Muscle of arm (tissue), 12 donors: ENCODE measurements around the gene RSBN1L. TPM values are rescaled to one million over a fixed set of nuclear protein-coding genes. Genes with fewer than 3 reads are reported as not detected.

Experiments
- DNase-seq: peaks from one replicate; pipeline ENCODE4 v3.0.0-alpha.2; 2013
- polyA plus RNA-seq, 12 donors: library from polyadenylated mRNA; unstranded; fragments of 120-200 nt; gene quantifications; one replicate each; pipeline ENCODE4 v1.2.1, GENCODE V29; 2013; ENCODE audit not compliant: insufficient read length in 12 of 12

Gene RSBN1L
- polyA plus RNA-seq, 12 donors, result 13.5 to 64.7 (median 20.5) TPM

GRCh38 chr7:77800158-77800557 is 103.9 kb downstream of the RSBN1L start:
- DNase-seq, result no peak

- no peak for DNase-seq
Observed at GRCh38 chr7:77800730-77801129, 104.5 kb downstream of the RSBN1L start.

- no peak for DNase-seq
Observed at GRCh38 chr7:77802557-77803405, 106.5 kb downstream of the RSBN1L start.

GRCh38 chr7:77806425-77806824 is 110.2 kb downstream of the RSBN1L start:
- DNase-seq, result no peak

- DNase-seq, result no peak
Observed at GRCh38 chr7:77808517-77808916, 112.3 kb downstream of the RSBN1L start.

GRCh38 chr7:77811516-77812289 is 115.4 kb downstream of the RSBN1L start:
- DNase-seq, result no peak

- no peak for DNase-seq
Observed at GRCh38 chr7:77812290-77812685, 116.0 kb downstream of the RSBN1L start.

GRCh38 chr7:77813180-77813579 is 116.9 kb downstream of the RSBN1L start:
- no peak for DNase-seq

- no peak for DNase-seq
Observed at GRCh38 chr7:77819021-77819420, 122.8 kb downstream of the RSBN1L start.

GRCh38 chr7:77820967-77821366 is 124.7 kb downstream of the RSBN1L start:
- no peak for DNase-seq

GRCh38 chr7:77822269-77822668 is 126.0 kb downstream of the RSBN1L start:
- no peak for DNase-seq

- DNase-seq, result no peak
Observed at GRCh38 chr7:77823787-77824186, 127.5 kb downstream of the RSBN1L start.

- DNase-seq, result no peak
Observed at GRCh38 chr7:77824636-77825035, 128.4 kb downstream of the RSBN1L start.

- no peak for DNase-seq
Observed at GRCh38 chr7:77825131-77825530, 128.9 kb downstream of the RSBN1L start.

- no peak for DNase-seq
Observed at GRCh38 chr7:77826300-77826699, 130.0 kb downstream of the RSBN1L start.

- DNase-seq, result no peak
Observed at GRCh38 chr7:77827999-77828398, 131.7 kb downstream of the RSBN1L start.

GRCh38 chr7:77830649-77831355 is 134.5 kb downstream of the RSBN1L start:
- DNase-seq, result no peak

GRCh38 chr7:77831481-77831880 is 135.2 kb downstream of the RSBN1L start:
- DNase-seq, result no peak

GRCh38 chr7:77831953-77832352 is 135.7 kb downstream of the RSBN1L start:
- no peak for DNase-seq
